Right lobe of liver (tissue), 4 donors: Measurements from ENCODE around the gene DUSP18.

ENCODE experiments used
- CTCF ChIP-seq, 4 donors: fragments of 200-600 bp in 3 of 4; fragments of 450-650 bp in 1 of 4; IDR thresholded peaks; one replicate each; pipeline versions ENCODE4 v1.5.1 to v1.8.0; 2016 to 2022; ENCODE audit warnings: antibody characterized with exemption in 4 of 4, mild to moderate bottlenecking in 2 of 4
- POLR2A ChIP-seq: fragments of 450-650 bp; IDR thresholded peaks from one replicate; pipeline ENCODE4 v1.6.1; 2017; ENCODE audit warnings: antibody characterized with exemption, mild to moderate bottlenecking
- donor health status: DM: no; HTN: no; CAD: no.
- donor health status: DM: no; HTN: no; CAD: no.
- donor health status: DM: no; HTN: yes; CAD: no.

DNA sequence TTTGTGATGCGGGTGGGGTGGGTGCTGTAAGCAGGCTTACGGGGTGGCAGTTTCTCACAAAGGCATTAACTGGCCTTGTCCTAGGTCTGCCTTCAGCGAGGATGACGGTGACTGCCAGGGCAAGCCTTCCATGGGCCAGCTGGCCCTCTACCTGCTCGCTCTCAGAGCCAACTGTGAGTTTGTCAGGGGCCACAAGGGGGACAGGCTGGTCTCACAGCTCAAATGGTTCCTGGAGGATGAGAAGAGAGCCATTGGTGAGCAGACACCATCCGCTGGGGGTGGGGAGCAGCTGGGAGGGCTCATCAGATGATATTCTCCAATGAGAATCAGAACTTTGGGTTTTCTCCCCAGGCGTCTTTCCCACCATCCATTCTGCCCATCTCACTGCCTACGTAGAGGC, 54.9 kb downstream of the DUSP18 start:
- no peak for TF ChIP-seq CTCF (IDR thresholded peaks at IDR 0.05)
- TF ChIP-seq POLR2A, result no peak
